ENCODE results near the gene KANSL1.

DNA sequence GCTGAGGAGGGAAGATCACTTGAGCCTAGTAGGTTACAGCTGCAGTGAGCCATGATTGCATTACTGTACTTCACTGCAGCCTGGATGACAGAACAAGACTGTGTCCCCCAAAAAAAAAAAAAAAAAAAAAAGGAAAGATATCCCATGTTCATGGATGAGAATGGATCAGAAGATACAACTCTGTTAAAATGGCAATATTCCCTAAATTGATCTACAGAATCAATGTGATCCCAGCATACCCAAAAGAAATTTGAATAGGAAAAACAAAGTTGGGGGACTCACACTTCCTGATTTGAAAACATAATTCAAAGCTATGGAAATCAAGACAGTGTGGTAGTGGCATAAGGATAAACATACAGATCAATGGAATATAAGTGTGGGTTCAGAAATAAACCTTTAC, 12.7 kb upstream of the KANSL1 start:
- TF ChIP-seq, protein P1, sequence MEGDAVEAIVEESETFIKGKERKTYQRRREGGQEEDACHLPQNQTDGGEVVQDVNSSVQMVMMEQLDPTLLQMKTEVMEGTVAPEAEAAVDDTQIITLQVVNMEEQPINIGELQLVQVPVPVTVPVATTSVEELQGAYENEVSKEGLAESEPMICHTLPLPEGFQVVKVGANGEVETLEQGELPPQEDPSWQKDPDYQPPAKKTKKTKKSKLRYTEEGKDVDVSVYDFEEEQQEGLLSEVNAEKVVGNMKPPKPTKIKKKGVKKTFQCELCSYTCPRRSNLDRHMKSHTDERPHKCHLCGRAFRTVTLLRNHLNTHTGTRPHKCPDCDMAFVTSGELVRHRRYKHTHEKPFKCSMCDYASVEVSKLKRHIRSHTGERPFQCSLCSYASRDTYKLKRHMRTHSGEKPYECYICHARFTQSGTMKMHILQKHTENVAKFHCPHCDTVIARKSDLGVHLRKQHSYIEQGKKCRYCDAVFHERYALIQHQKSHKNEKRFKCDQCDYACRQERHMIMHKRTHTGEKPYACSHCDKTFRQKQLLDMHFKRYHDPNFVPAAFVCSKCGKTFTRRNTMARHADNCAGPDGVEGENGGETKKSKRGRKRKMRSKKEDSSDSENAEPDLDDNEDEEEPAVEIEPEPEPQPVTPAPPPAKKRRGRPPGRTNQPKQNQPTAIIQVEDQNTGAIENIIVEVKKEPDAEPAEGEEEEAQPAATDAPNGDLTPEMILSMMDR (IDR thresholded peaks at IDR 0.05; ENCODE audit: low read length), result no peak
- TF ChIP-seq EZH2phosphoT487 (IDR thresholded peaks at IDR 0.05; ENCODE audit: low read length) (no peak), EZH2 (optimal IDR thresholded peaks at IDR 0.05; ENCODE audit: low read depth, low read length) (no peak)
